Skin epidermis (tissue), 12 donors: ENCODE results near the gene BMP3.
A peak's percentile ranks its signal among the peaks of the same experiment; 100 is the strongest.
"Not testable (repeated sequence)": the region's sequence is repeated elsewhere in the genome, so short reads cannot be mapped to it uniquely, and the experiment has no call there.

Source experiments
- H3K27ac ChIP-seq, 21 experiments: fragments of 200-600 bp; sonication (generic) in 11 of 21; one replicate each; pipeline ENCODE4 v1.5.0; 2020; ENCODE audit warnings: mild to moderate bottlenecking in 3 of 21, inconsistent platforms in 2 of 21, moderate library complexity in 2 of 21
- H3K4me3 ChIP-seq, 7 experiments: fragments of 200-600 bp; sonication (generic) in 2 of 7; one replicate each; pipeline ENCODE4 v1.5.0; 2020; ENCODE audit warnings: inconsistent platforms in 2 of 7, mild to moderate bottlenecking in 2 of 7, moderate library complexity in 1 of 7

BMP3 gene

GRCh38 chr4:81030061-81030980 lies at the start of gene BMP3:
TSS of gene BMP3 (plus strand) at chr4:81030708. CDS start at chr4:81031285, 577 bp downstream.
- Histone ChIP-seq H3K4me3 (peak within 1 kb of the TSS in 4 of 7 experiments; percentile 8 to 41 (median 26)), H3K27ac (no peak within 1 kb of the TSS)

- no peak overlapping the region for H3K27ac ChIP-seq
- no peak overlapping the region for H3K4me3 ChIP-seq
Measured at GRCh38 chr4:80986011-80986410, 44.5 kb upstream of the BMP3 start.

- H3K27ac ChIP-seq = no peak overlapping the region
- H3K4me3 ChIP-seq = no peak overlapping the region
Measured at GRCh38 chr4:80989921-80990544, 40.5 kb upstream of the BMP3 start.

- Histone ChIP-seq H3K27ac (no peak overlapping the region), H3K4me3 (no peak overlapping the region)
Measured at GRCh38 chr4:80990851-80991250, 39.7 kb upstream of the BMP3 start.

- no peak overlapping the region for H3K27ac ChIP-seq
- no peak overlapping the region for H3K4me3 ChIP-seq
Measured at GRCh38 chr4:80999943-81000342, 30.6 kb upstream of the BMP3 start.

- Histone ChIP-seq H3K4me3 (no peak overlapping the region), H3K27ac (no peak overlapping the region)
Measured at GRCh38 chr4:81003597-81004111, 26.9 kb upstream of the BMP3 start.

- H3K27ac ChIP-seq = no peak overlapping the region
- H3K4me3 ChIP-seq = no peak overlapping the region
Measured at GRCh38 chr4:81007417-81007816, 23.1 kb upstream of the BMP3 start.

- not testable (repeated sequence) for H3K4me3 ChIP-seq, H3K27ac ChIP-seq
Measured at GRCh38 chr4:81016566-81016965, 13.9 kb upstream of the BMP3 start.

GRCh38 chr4:81019006-81019405 lies 11.5 kb upstream of the BMP3 start:
- Histone ChIP-seq H3K4me3 (no peak overlapping the region), H3K27ac (no peak overlapping the region)

- H3K27ac ChIP-seq = no peak overlapping the region
- no peak overlapping the region for H3K4me3 ChIP-seq
Measured at GRCh38 chr4:81021142-81021944, 9.2 kb upstream of the BMP3 start.

GRCh38 chr4:81021981-81022380 lies 8.5 kb upstream of the BMP3 start:
- Histone ChIP-seq H3K4me3 (no peak overlapping the region), H3K27ac (no peak overlapping the region)

GRCh38 chr4:81023484-81023883 lies 7.0 kb upstream of the BMP3 start:
- H3K4me3 ChIP-seq = no peak overlapping the region
- H3K27ac ChIP-seq = no peak overlapping the region

GRCh38 chr4:81030981-81031791 lies 678 bp downstream of the BMP3 start:
- no peak overlapping the region for H3K27ac ChIP-seq

GRCh38 chr4:81031796-81032551 lies 1.5 kb downstream of the BMP3 start:
- Histone ChIP-seq H3K4me3 (peak overlapping the region in 1 of 7 experiments; percentile 41), H3K27ac (no peak overlapping the region)

More at GRCh38 chr4:81030981-81031791, 678 bp downstream of the BMP3 start:
- H3K4me3 ChIP-seq = peak overlapping the region in 4 of 7 experiments; percentile 8 to 41 (median 26)

- Histone ChIP-seq H3K27ac (no peak overlapping the region), H3K4me3 (no peak overlapping the region)
Measured at GRCh38 chr4:81032771-81033684, 2.5 kb downstream of the BMP3 start.

- Histone ChIP-seq H3K27ac (no peak overlapping the region), H3K4me3 (no peak overlapping the region)
Measured at GRCh38 chr4:81038636-81039350, 8.3 kb downstream of the BMP3 start.
